Measurements from ENCODE around the gene CD300LB. TPM values are rescaled to one million over a fixed set of nuclear protein-coding genes. Genes with fewer than 3 reads are reported as not detected.

CD300LB gene
- total RNA-seq, 4 donors from 2014 or later: 0.33 to 36.4 (median 0.88) TPM; not detected in 1

- TF ChIP-seq CTCF (IDR thresholded peaks at IDR 0.05; ENCODE audit: low read depth): no peak
Observed at GRCh38 chr17:74485022-74485743, 46.1 kb downstream of the CD300LB start.

- TF ChIP-seq CTCF (IDR thresholded peaks at IDR 0.05; ENCODE audit: low read depth): no peak
Observed at GRCh38 chr17:74484066-74484465, 47.2 kb downstream of the CD300LB start.

DNA sequence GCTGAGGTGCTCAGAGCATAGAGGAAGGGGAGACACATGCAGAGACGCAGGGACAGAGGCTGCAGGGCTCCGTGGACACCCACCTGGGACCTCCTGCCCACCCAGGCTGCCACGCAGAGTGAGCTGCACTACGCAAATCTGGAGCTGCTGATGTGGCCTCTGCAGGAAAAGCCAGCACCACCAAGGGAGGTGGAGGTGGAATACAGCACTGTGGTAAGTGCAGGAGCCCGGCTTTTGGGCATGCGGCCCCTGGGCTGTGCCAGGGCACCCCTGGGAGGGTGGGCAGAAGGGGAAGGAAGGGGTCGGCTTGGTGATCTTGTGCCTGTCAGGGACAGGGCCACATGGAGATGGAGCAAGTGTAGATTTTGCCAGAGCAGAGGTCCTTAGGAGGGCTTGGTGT is 49.7 kb downstream of the CD300LB start:
- no peak for TF ChIP-seq CTCF (IDR thresholded peaks at IDR 0.05; ENCODE audit: low read depth)

- no peak for TF ChIP-seq CTCF (IDR thresholded peaks at IDR 0.05; ENCODE audit: low read depth)
Observed at GRCh38 chr17:74480290-74480689, 51.0 kb downstream of the CD300LB start.

GRCh38 chr17:74478420-74479100 is 52.7 kb downstream of the CD300LB start:
- no peak for TF ChIP-seq CTCF (IDR thresholded peaks at IDR 0.05; ENCODE audit: low read depth)

- no peak for TF ChIP-seq CTCF (IDR thresholded peaks at IDR 0.05; ENCODE audit: low read depth)
Observed at GRCh38 chr17:74477411-74477810, 53.9 kb downstream of the CD300LB start.

DNA sequence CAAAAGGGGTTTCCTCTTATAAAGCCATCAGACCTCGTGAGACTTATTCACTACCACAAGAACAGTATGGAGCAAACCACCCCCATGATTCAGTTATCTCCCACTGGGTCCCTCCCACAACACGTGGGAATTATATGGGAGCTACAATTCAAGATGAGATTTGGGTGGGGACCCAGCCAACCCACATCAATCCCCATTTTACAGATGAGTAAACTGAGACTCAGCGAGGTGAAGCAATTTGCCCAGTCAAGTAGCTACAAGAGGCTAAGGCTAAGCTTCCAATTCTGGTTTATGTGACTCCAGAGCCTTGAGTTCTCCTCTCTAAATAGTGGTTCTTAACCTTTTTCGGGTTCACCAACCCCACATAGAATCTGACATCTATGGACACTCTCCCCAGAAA is 56.1 kb downstream of the CD300LB start:
- TF ChIP-seq CTCF (IDR thresholded peaks at IDR 0.05; ENCODE audit: low read depth): no peak

Data from subcutaneous adipose tissue (tissue), 4 donors.